Measurements from ENCODE around the gene AP5M1.

DNA sequence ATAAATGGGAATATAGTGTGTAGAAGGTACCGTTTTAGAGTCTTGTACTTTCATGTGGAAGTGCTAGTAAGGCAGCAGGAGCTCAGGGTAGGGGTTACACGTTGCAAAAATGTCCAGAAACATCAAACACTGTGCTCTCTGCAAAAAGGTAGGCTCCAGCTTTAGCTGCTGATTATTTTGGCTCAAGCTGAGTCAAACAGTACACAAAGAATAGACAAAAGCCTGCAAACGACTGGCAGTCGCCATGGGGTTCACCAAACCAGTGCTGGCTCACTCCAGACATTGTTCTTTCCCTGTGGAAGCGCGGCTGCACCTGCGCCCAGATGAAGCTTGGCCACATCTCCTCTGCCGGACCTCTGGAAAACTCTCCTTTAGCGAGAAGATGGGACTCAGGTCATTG lies 76.3 kb downstream of the AP5M1 start:
- TF ChIP-seq EZH2 (IDR thresholded peaks at IDR 0.05; ENCODE audit: insufficient read depth, poor library complexity, severe bottlenecking) (no peak), EZH2phosphoT487 (IDR thresholded peaks at IDR 0.05; ENCODE audit: insufficient read depth, low read depth) (no peak)

Data from GM23248 (cell line).